ENCODE measurements around the gene CARM1. TPM values are rescaled to one million over a fixed set of nuclear protein-coding genes. Genes with fewer than 3 reads are reported as not detected.
"Not testable (repeated sequence)": the region's sequence is repeated elsewhere in the genome, so short reads cannot be mapped to it uniquely, and the experiment has no call there.

The CARM1 gene
- total RNA-seq, 4 donors from 2014 or later = 19.8 to 24.9 (median 21.2) TPM

GRCh38 chr19:10874024-10874423 is 2.7 kb downstream of the CARM1 start:
- no peak for DNase-seq (ENCODE audit: low spot score in 2 of 2)
- TF ChIP-seq POLR2A (IDR thresholded peaks at IDR 0.05) = no peak
- TF ChIP-seq, protein P1, sequence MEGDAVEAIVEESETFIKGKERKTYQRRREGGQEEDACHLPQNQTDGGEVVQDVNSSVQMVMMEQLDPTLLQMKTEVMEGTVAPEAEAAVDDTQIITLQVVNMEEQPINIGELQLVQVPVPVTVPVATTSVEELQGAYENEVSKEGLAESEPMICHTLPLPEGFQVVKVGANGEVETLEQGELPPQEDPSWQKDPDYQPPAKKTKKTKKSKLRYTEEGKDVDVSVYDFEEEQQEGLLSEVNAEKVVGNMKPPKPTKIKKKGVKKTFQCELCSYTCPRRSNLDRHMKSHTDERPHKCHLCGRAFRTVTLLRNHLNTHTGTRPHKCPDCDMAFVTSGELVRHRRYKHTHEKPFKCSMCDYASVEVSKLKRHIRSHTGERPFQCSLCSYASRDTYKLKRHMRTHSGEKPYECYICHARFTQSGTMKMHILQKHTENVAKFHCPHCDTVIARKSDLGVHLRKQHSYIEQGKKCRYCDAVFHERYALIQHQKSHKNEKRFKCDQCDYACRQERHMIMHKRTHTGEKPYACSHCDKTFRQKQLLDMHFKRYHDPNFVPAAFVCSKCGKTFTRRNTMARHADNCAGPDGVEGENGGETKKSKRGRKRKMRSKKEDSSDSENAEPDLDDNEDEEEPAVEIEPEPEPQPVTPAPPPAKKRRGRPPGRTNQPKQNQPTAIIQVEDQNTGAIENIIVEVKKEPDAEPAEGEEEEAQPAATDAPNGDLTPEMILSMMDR (IDR thresholded peaks at IDR 0.05) = no peak
- intact Hi-C loops (cut with DNase I; ENCODE audit: low total_unique reads) = loop anchor here (10.0 kb wide), 1 partner anchor 51 kb away; the partner anchor contains the start of genes TIMM29 and YIPF2
- WGBS, 2 donors = 90 to 91% methylated on average over 1 of the region's 1 CpG
- H3K4me3 ChIP-seq (ENCODE audit: low read depth, poor library complexity, severe bottlenecking) = no peak overlapping the region

DNA sequence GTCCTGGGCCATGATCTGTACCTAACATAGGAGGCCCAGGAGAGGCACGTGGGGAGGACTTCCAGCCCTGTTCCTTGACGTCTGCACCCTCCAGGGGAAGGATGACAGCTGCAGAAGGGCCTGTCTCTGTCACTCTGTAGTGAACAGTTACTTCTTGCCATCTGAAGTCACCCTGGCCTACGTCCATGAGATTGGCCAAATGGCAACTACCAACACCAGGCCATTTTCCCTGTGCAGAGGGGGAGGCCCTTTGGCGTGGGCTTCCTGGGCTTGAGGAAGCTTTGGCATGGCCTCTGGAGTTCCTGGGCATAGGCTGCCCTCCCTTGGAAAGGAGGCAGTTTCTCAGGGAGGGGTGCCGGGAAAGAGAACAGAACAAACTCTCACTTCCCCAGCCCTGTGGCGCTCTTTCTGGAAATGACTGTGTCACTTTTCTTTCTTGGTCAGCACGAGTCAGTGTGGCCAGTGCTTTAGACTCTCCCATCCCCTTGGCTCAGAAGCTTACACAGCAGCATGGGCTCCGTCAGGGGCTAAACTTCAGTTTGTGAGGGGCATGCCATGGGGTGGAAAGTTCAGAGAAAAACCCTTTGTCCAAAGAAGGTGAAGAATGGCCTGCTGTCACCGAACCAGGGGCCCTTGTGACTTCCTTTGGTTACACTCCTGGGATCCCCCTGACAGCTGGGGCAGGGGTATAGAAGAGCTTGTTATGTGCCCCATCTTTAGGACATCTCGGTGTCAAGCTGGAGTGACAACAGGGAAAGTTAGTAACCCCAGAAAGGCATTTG is 5.3 kb downstream of the CARM1 start:
- no peak for TF ChIP-seq POLR2A (IDR thresholded peaks at IDR 0.05)
- TF ChIP-seq, protein P1 (IDR thresholded peaks at IDR 0.05) = no peak
- 61 to 62% methylated on average over 10 of the region's 10 CpGs for WGBS, 2 donors
- peak in 1 of 2 donors; percentile 34 for DNase-seq (ENCODE audit: low spot score in 2 of 2)
- no peak overlapping the region for H3K4me3 ChIP-seq (ENCODE audit: low read depth, poor library complexity, severe bottlenecking)
- intact Hi-C loops (cut with DNase I; ENCODE audit: low total_unique reads) = loop anchor here (10.0 kb wide), 1 partner anchor 48 kb away; the partner anchor contains the start of genes TIMM29 and YIPF2

GRCh38 chr19:10877608-10878007 is 6.3 kb downstream of the CARM1 start:
- WGBS, 2 donors = 95 to 97% methylated on average over 9 of the region's 9 CpGs
- intact Hi-C loops (cut with DNase I; ENCODE audit: low total_unique reads) = loop anchor here (10.0 kb wide), 1 partner anchor 47 kb away; the partner anchor contains the start of genes TIMM29 and YIPF2
- DNase-seq (ENCODE audit: low spot score in 2 of 2); H3K4me3 ChIP-seq (ENCODE audit: low read depth, poor library complexity, severe bottlenecking): not testable (repeated sequence)

DNA sequence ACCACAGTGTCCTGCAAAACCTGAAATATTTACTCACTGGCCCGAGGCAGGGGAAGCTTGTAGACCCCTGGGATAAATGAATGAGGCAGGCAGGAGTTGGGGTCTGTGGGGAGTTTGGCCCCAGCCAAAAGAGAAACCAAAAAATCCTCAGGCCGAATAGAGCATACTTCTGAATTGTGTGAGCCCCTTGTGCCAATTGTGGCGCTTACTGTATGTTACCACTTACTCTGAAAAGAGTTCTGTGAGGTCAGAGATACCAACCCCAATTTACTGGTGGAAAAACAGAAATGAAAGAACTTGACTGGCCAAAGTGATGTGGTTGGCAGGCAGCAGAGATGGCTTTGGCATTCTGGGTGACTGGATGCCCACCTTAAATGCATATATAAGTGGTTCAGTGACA is 6.9 kb downstream of the CARM1 start:
- WGBS, 2 donors = 67 to 86% methylated on average over 3 of the region's 3 CpGs
- no peak overlapping the region for H3K4me3 ChIP-seq (ENCODE audit: low read depth, poor library complexity, severe bottlenecking)
- TF ChIP-seq POLR2A (IDR thresholded peaks at IDR 0.05) = no peak
- TF ChIP-seq, protein P1 (IDR thresholded peaks at IDR 0.05) = no peak
- no peak for DNase-seq (ENCODE audit: low spot score in 2 of 2)
- intact Hi-C loops (cut with DNase I; ENCODE audit: low total_unique reads) = loop anchor here (10.0 kb wide), 1 partner anchor 47 kb away; the partner anchor contains the start of genes TIMM29 and YIPF2

DNA sequence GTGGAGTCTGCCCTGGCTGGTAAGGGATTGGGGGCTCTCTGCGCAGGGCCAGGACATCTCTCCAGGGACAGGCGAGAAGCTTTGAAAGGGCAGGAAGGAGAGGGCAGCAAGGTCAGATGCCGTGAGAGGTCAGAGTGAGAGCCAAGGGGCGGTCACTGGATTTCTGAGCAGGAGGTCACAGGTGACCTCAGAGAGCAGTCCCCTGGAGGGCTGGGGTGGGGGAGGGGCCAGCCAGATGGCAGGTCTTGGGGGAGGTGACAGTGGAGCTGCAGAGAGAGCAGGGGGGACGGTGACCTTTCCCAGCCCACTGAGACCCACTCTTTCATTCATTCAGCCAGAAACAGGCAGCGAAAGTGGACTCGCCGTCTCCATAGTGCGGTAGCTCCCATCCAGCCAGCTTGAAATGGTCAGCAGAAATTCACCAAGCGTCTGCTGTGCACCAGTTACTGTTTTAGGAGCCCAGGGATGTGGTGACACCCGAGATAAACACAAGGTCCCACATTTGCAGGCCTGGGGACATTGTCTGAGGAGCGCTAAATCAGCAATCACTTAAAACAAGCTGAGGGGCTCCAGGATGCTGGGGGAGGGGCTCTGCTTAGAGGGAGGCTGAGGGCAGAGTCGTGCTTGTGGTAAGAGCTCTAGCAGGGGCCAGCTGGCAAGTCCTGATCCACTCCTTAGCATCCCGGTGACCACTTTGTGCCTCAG is 10.2 kb downstream of the CARM1 start:
- DNase-seq (ENCODE audit: low spot score in 2 of 2) = no peak
- WGBS, 2 donors = 75 to 83% methylated on average over 14 of the region's 14 CpGs
- intact Hi-C loops (cut with DNase I; ENCODE audit: low total_unique reads) = no loop called here
- TF ChIP-seq, protein P1 (IDR thresholded peaks at IDR 0.05) = no peak
- no peak for TF ChIP-seq POLR2A (IDR thresholded peaks at IDR 0.05)
- no peak overlapping the region for H3K4me3 ChIP-seq (ENCODE audit: low read depth, poor library complexity, severe bottlenecking)

- intact Hi-C loops (cut with DNase I; ENCODE audit: low total_unique reads) = no loop called here
- no peak overlapping the region for H3K4me3 ChIP-seq (ENCODE audit: low read depth, poor library complexity, severe bottlenecking)
- DNase-seq (ENCODE audit: low spot score in 2 of 2) = no peak
- TF ChIP-seq, protein P1 (IDR thresholded peaks at IDR 0.05) = no peak
- no peak for TF ChIP-seq POLR2A (IDR thresholded peaks at IDR 0.05)
- WGBS, 2 donors = 82 to 85% methylated on average over 9 of the region's 9 CpGs
Observed at GRCh38 chr19:10882108-10882457, 10.7 kb downstream of the CARM1 start.
